HepG2 (cell line): ENCODE results near the gene GUK1. TPM values are rescaled to one million over a fixed set of nuclear protein-coding genes. Genes with fewer than 3 reads are reported as not detected.

ENCODE experiments used
- ATAC-seq: fragments of 200-7000 bp; cut with Tn5 transposase; 3 replicates; pipeline ENCODE4 v1.9.1; 2020; ENCODE audit warnings: mild to moderate bottlenecking, moderate library complexity
- BruUV-seq: library from RNA; stranded (reverse); fragments of 400-500 nt; replicated peaks from 2 replicates; lab custom pipeline; 2021; lab: Mats Ljungman, UMichigan
- CTCF ChIA-PET: fragments of 300-600 bp; formaldehyde crosslinking; extraction: SDS; loops from one replicate; lab custom pipeline; 2021; ENCODE audit warnings: low total read pairs, inconsistent platforms, low intra/inter-chr PET ratio; lab: Yijun Ruan, JAX
- POLR2A ChIA-PET: fragments of 350-600 bp; sonication (Branson Sonifier 250); formaldehyde crosslinking; loops from one replicate; lab custom pipeline; 2020; ENCODE audit warnings: antibody characterized with exemption, inconsistent platforms; lab: Yijun Ruan, JAX
- DNase-seq: peaks from one replicate; pipeline ENCODE4 v3.0.0-alpha.2; 2015; ENCODE audit warnings: low spot score
- FAIRE-seq: peaks from 3 replicates; lab custom pipeline; 2011; peaks lifted over from hg19 to GRCh38; lab: Jason Lieb, UNC
- H2AFZ ChIP-seq: one replicate; pipeline ENCODE4 v1.6.1; 2011; ENCODE audit warnings: low read length, inconsistent platforms
- H3K27ac ChIP-seq: fragments of 300-600 bp; 3 replicates; pipeline ENCODE4 v1.8.0; 2011; ENCODE audit warnings: mixed run types, mild to moderate bottlenecking, mixed read lengths, low read length, inconsistent platforms; ENCODE audit not compliant: insufficient read depth; ENCODE audit errors: extremely low read length
- H3K27me3 ChIP-seq, 2 experiments: fragments of 200-600 bp in 1 of 2; 2 replicates in 1 of 2; 3 replicates in 1 of 2; pipeline versions ENCODE4 v1.6.0 to v1.8.0; 2011; ENCODE audit warnings: low read length in 2 of 2, mild to moderate bottlenecking in 2 of 2, moderate library complexity in 2 of 2, inconsistent platforms in 1 of 2; ENCODE audit not compliant: insufficient read depth in 2 of 2, control insufficient read depth in 1 of 2
- H3K36me3 ChIP-seq, 2 experiments: fragments of 200-600 bp in 1 of 2; replicated peaks in 1 of 2; 2 replicates in 1 of 2; 3 replicates in 1 of 2; pipeline versions ENCODE4 v1.5.1 to v1.8.0; 2011; ENCODE audit warnings: low read length in 2 of 2, inconsistent platforms in 1 of 2; ENCODE audit not compliant: insufficient read depth in 2 of 2, control insufficient read depth in 1 of 2
- H3K4me1 ChIP-seq: 2 replicates; pipeline ENCODE4 v1.5.1; 2012; ENCODE audit warnings: low read length, inconsistent platforms; ENCODE audit not compliant: insufficient read depth
- H3K4me2 ChIP-seq: 2 replicates; pipeline ENCODE4 v1.6.0; 2011; ENCODE audit warnings: low read depth, low read length, inconsistent platforms
- H3K4me3 ChIP-seq, 3 experiments: fragments of 200-600 bp in 1 of 3; sonication (generic), shearing (Covaris generic) in 1 of 3; replicated peaks in 1 of 3; 2 replicates each; pipeline ENCODE4 v1.5.1; 2011 to 2016; ENCODE audit warnings: low read length in 3 of 3, inconsistent platforms in 2 of 3, low read depth in 2 of 3, mild to moderate bottlenecking in 2 of 3, control low read depth in 1 of 3, mixed read lengths in 1 of 3; ENCODE audit not compliant: insufficient read depth in 1 of 3
- H3K79me2 ChIP-seq: one replicate; pipeline ENCODE4 v1.6.1; 2011; ENCODE audit warnings: low read length, inconsistent platforms; ENCODE audit not compliant: insufficient read depth
- H3K9ac ChIP-seq: 2 replicates; pipeline ENCODE4 v1.6.0; 2011; ENCODE audit warnings: mild to moderate bottlenecking, low read depth, low read length, inconsistent platforms; ENCODE audit not compliant: insufficient read depth
- H3K9me3 ChIP-seq: 2 replicates; pipeline ENCODE4 v1.5.1; 2012; ENCODE audit warnings: mild to moderate bottlenecking, low read length
- H4K20me1 ChIP-seq: 2 replicates; pipeline ENCODE4 v1.6.0; 2011; ENCODE audit warnings: inconsistent platforms, mild to moderate bottlenecking, low read length, moderate library complexity; ENCODE audit not compliant: insufficient read depth
- PHF21A ChIP-seq: sonication (generic); formaldehyde crosslinking; IDR thresholded peaks from 2 replicates; pipeline ENCODE4 v1.5.0; 2020; ENCODE audit warnings: mild to moderate bottlenecking, missing genetic modification reagents
- SCMH1 ChIP-seq: sonication (generic); formaldehyde crosslinking; IDR thresholded peaks from 2 replicates; pipeline ENCODE4 v1.9.0; 2021; ENCODE audit warnings: missing genetic modification reagents, mild to moderate bottlenecking, borderline replicate concordance
- SMAD9 ChIP-seq: sonication (generic); formaldehyde crosslinking; IDR thresholded peaks from 2 replicates; pipeline ENCODE4 v1.5.1; 2020; ENCODE audit warnings: mild to moderate bottlenecking, missing genetic modification reagents
- STAG1 ChIP-seq: sonication (generic); formaldehyde crosslinking; IDR thresholded peaks from 2 replicates; pipeline ENCODE4 v1.4.0; 2020; ENCODE audit warnings: missing genetic modification reagents
- TBL1XR1 ChIP-seq: fragments of 150-350 bp; IDR thresholded peaks from 2 replicates; pipeline ENCODE4 v1.6.1; 2014; ENCODE audit warnings: borderline replicate concordance, low read length; ENCODE audit not compliant: partially characterized antibody
- ZFP82 ChIP-seq: sonication (generic); formaldehyde crosslinking; IDR thresholded peaks from 2 replicates; pipeline ENCODE4 v1.5.1; 2020; ENCODE audit warnings: mild to moderate bottlenecking, missing genetic modification reagents, borderline replicate concordance
- ZNF251 ChIP-seq: sonication (generic); formaldehyde crosslinking; IDR thresholded peaks from 2 replicates; pipeline ENCODE4 v1.9.0; 2021; ENCODE audit warnings: mild to moderate bottlenecking, missing genetic modification reagents
- ZNF431 ChIP-seq: sonication (generic); formaldehyde crosslinking; IDR thresholded peaks from 2 replicates; pipeline ENCODE4 v1.9.0; 2022; ENCODE audit warnings: missing genetic modification reagents, low read depth, mild to moderate bottlenecking, borderline replicate concordance
- ZNF460 ChIP-seq: sonication (generic); formaldehyde crosslinking; IDR thresholded peaks from 2 replicates; pipeline ENCODE4 v1.5.1; 2020; ENCODE audit warnings: missing genetic modification reagents, mild to moderate bottlenecking, borderline replicate concordance
- ZNF557 ChIP-seq: sonication (generic); formaldehyde crosslinking; IDR thresholded peaks from 2 replicates; pipeline ENCODE4 v1.4.0; 2020; ENCODE audit warnings: missing genetic modification reagents
- ZNF572 ChIP-seq: sonication (generic); formaldehyde crosslinking; IDR thresholded peaks from 2 replicates; pipeline ENCODE4 v1.5.1; 2020; ENCODE audit warnings: mild to moderate bottlenecking, missing genetic modification reagents
- ZNF713 ChIP-seq: sonication (generic); formaldehyde crosslinking; IDR thresholded peaks from 2 replicates; pipeline ENCODE4 v1.4.0; 2020; ENCODE audit warnings: mild to moderate bottlenecking, missing genetic modification reagents
- ZSCAN29 ChIP-seq: sonication (generic); formaldehyde crosslinking; conservative IDR thresholded peaks from 2 replicates; pipeline ENCODE4 v1.4.0; 2020; ENCODE audit warnings: mild to moderate bottlenecking, missing genetic modification reagents
- WGBS: methylation state at CpG from one replicate; pipeline ENCODE4 v1.1.6; 2017; ENCODE audit warnings: low lambda C conversion rate; 5-methylcytosine and 5-hydroxymethylcytosine counted together
- in situ Hi-C: cut with HindIII; loops from 2 replicates; pipeline ENCODE4 v1.10.0; 2017; ENCODE audit warnings: low pct_unique_long_range_greater_than_20kb; ENCODE audit not compliant: extremely low pct_ligation_motif_present
- intact Hi-C: fragments of 100-400 bp; cut with micrococcal nuclease; formaldehyde crosslinking; loops from one replicate; pipeline ENCODE4 v1.10.0; 2022; ENCODE audit not compliant: unreplicated experiment
- polyA plus RNA-seq, 8 experiments: library from polyadenylated mRNA; depleted of rRNA in 3 of 8; stranded (reverse) in 7 of 8; unstranded in 1 of 8; fragments of >200 nt; fragmentation: Illumina TruSeq in 4 of 8; extraction: Trizol in 4 of 8; gene quantifications; 2 replicates each; pipeline versions ENCODE4 v1.2.1 to v1.2.3, GENCODE V29; 2011 to 2016; ENCODE audit warnings: low read depth in 4 of 8, missing spikeins in 1 of 8, mixed read lengths in 1 of 8; ENCODE audit not compliant: insufficient read depth in 1 of 8
- total RNA-seq, 5 experiments: library from RNA; depleted of rRNA; stranded (reverse); fragments of >200 nt; fragmentation: Illumina TruSeq; extraction: Trizol; gene quantifications; 2 replicates each; pipeline ENCODE4 v1.2.3, GENCODE V29; 2016; ENCODE audit warnings: low read depth in 1 of 5
- TF ChIP-seq, protein P1 (sequence below): sonication (generic); formaldehyde crosslinking; IDR thresholded peaks from 2 replicates; pipeline ENCODE4 v1.5.0; 2020; ENCODE audit warnings: mild to moderate bottlenecking, missing genetic modification reagents
- TF ChIP-seq, protein P2 (sequence below): sonication (generic); formaldehyde crosslinking; IDR thresholded peaks from 2 replicates; pipeline ENCODE4 v1.5.1; 2020; ENCODE audit warnings: mild to moderate bottlenecking, missing genetic modification reagents, moderate library complexity

The GUK1 gene
- total and polyA plus RNA-seq, 2 of the 13 experiments (the other 11 are each of a cell fraction or from before 2014, with no cell fraction given): 116 to 154 TPM

- TF ChIP-seq ZNF713 (CRISPR knock-in tag): no peak
- TF ChIP-seq ZNF572: no peak
- no peak for TF ChIP-seq ZFP82 (CRISPR knock-in tag)
- TF ChIP-seq TBL1XR1: no peak
- TF ChIP-seq, protein P1, sequence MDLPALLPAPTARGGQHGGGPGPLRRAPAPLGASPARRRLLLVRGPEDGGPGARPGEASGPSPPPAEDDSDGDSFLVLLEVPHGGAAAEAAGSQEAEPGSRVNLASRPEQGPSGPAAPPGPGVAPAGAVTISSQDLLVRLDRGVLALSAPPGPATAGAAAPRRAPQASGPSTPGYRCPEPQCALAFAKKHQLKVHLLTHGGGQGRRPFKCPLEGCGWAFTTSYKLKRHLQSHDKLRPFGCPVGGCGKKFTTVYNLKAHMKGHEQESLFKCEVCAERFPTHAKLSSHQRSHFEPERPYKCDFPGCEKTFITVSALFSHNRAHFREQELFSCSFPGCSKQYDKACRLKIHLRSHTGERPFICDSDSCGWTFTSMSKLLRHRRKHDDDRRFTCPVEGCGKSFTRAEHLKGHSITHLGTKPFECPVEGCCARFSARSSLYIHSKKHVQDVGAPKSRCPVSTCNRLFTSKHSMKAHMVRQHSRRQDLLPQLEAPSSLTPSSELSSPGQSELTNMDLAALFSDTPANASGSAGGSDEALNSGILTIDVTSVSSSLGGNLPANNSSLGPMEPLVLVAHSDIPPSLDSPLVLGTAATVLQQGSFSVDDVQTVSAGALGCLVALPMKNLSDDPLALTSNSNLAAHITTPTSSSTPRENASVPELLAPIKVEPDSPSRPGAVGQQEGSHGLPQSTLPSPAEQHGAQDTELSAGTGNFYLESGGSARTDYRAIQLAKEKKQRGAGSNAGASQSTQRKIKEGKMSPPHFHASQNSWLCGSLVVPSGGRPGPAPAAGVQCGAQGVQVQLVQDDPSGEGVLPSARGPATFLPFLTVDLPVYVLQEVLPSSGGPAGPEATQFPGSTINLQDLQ (CRISPR knock-in tag): no peak
- no peak for TF ChIP-seq ZNF557
- no peak for TF ChIP-seq ZNF431 (CRISPR knock-in tag)
- TF ChIP-seq SMAD9: no peak
- no peak for TF ChIP-seq ZNF460 (CRISPR knock-in tag)
- no peak for TF ChIP-seq PHF21A (CRISPR knock-in tag)
- TF ChIP-seq ZNF251 (CRISPR knock-in tag): no peak
- no peak for TF ChIP-seq ZSCAN29 (CRISPR knock-in tag)
- TF ChIP-seq, protein P2, sequence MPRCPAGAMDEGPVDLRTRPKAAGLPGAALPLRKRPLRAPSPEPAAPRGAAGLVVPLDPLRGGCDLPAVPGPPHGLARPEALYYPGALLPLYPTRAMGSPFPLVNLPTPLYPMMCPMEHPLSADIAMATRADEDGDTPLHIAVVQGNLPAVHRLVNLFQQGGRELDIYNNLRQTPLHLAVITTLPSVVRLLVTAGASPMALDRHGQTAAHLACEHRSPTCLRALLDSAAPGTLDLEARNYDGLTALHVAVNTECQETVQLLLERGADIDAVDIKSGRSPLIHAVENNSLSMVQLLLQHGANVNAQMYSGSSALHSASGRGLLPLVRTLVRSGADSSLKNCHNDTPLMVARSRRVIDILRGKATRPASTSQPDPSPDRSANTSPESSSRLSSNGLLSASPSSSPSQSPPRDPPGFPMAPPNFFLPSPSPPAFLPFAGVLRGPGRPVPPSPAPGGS (CRISPR knock-in tag): no peak
- TF ChIP-seq SCMH1: no peak
- no peak for TF ChIP-seq STAG1 (CRISPR knock-in tag)
- H2AFZ ChIP-seq: no peak overlapping the region
- peaks cover 23% of the 10 kb centered on the region; the same call in 1 of the 2 replicates for H4K20me1 ChIP-seq
- H3K4me3 ChIP-seq: no peak overlapping the region
- H3K4me1 ChIP-seq: peaks cover 55% of the 10 kb centered on the region
- no peak overlapping the region for H3K9ac ChIP-seq
- 100% methylated on average over 3 of the region's 4 CpGs for WGBS
- FAIRE-seq (no peak), DNase-seq (no peak), ATAC-seq (no peak)
- H3K4me2 ChIP-seq: no peak overlapping the region
- peaks cover 40% of the 10 kb centered on the region for H3K79me2 ChIP-seq
- H3K27me3 ChIP-seq: no peaks in the 10 kb centered on the region
- no TSS peak for BruUV-seq
- intact Hi-C loops: no loop called here
- ChIA-PET POLR2A (interaction anchor here (7.9 kb wide), 1 partner anchor 18 kb away, joined by 72 read pairs; the partner anchor contains the start of gene IBA57), CTCF (no interaction called here)
- no peak overlapping the region for H3K27ac ChIP-seq
- in situ Hi-C loops: no loop called here
- H3K9me3 ChIP-seq: no peaks in the 10 kb centered on the region
- peaks cover 4 to 17% of the 10 kb centered on the region in 2 experiments; a peak in 4 of 5 replicates for H3K36me3 ChIP-seq
These were observed 7.7 kb downstream of the GUK1 start for GRCh38 chr1:228147768-228148167.
